ENCODE data around the gene NAV1.

- TF ChIP-seq SUZ12 (IDR thresholded peaks at IDR 0.05) (no peak), FOXA1 (IDR thresholded peaks at IDR 0.05) (no peak), ARNT (IDR thresholded peaks at IDR 0.05) (no peak), SP1 (IDR thresholded peaks at IDR 0.05) (no peak)
These were observed 32.8 kb upstream of the NAV1 start for GRCh38 chr1:201506092-201506491.
